Measurements from ENCODE around the gene KSR1. TPM values are rescaled to one million over a fixed set of nuclear protein-coding genes. Genes with fewer than 3 reads are reported as not detected.

The KSR1 gene
- total and polyA plus RNA-seq, 9 of the 15 experiments (the other 6 are each of a cell fraction or from before 2014, with no cell fraction given): 1.4 to 51.7 (median 18.4) TPM

- 49% methylated on average over 6 of the region's 7 CpGs for WGBS (ENCODE audit: insufficient coverage, low coverage, missing lambda C conversion rate)
- H3K27me3 ChIP-seq (ENCODE audit: control insufficient read depth in 2 of 2, insufficient read depth in 2 of 2, low read length in 2 of 2): no peaks in the 10 kb centered on the region
- peak overlapping the region; percentile 35; the same call in 1 of the 2 replicates for H2AFZ ChIP-seq (ENCODE audit: low read depth, low read length)
- no peaks in the 10 kb centered on the region for H3K9me1 ChIP-seq (ENCODE audit: control insufficient read depth, insufficient read depth, low read length)
- in situ Hi-C loops (cut with MboI) (no loop called here), intact Hi-C loops (cut with micrococcal nuclease) (no loop called here)
- H3K9ac ChIP-seq (ENCODE audit: insufficient read depth in 1 of 2, low read depth in 2 of 2, low read length in 2 of 2): peak overlapping the region in 1 of 2 experiments; percentile 32; a peak in 1 of 4 replicates
- H3K4me1 ChIP-seq (replicated peaks in 1 of 2; ENCODE audit: control insufficient read depth in 2 of 2, insufficient read depth in 2 of 2, low read length in 2 of 2): peaks cover 9 to 25% of the 10 kb centered on the region in 2 experiments
- peak overlapping the region; percentile 36; the same call in 1 of the 3 replicates for H3K27ac ChIP-seq (ENCODE audit: extremely low read depth, low read depth, low read length)
- H3K9me3 ChIP-seq (replicated peaks; ENCODE audit: control insufficient read depth, insufficient read depth, low read depth, low read length): no peaks in the 10 kb centered on the region
- POLR2A ChIA-PET: interaction anchor here (0.8 to 1.2 kb wide), 3 partner anchors 17 to 48 kb away, joined by 3 to 4 read pairs (median 3); no protein-coding TSS in a partner anchor
- no peak overlapping the region for H3K4me3 ChIP-seq
- H3K4me2 ChIP-seq (ENCODE audit: insufficient read depth, low read length): peak overlapping the region; percentile 29; the same call in 1 of the 2 replicates
- H3K36me3 ChIP-seq (ENCODE audit: control insufficient read depth, insufficient read depth, low read length): no peaks in the 10 kb centered on the region
- CTCF ChIA-PET (ENCODE audit: low intra/inter-chr PET ratio): no interaction called here
- FAIRE-seq: no peak
- BruUV-seq (replicated peaks): no TSS peak
- no peak for DNase-seq (ENCODE audit: extremely low read depth in 1 of 4, low spot score in 3 of 4)
- H4K20me1 ChIP-seq (replicated peaks; ENCODE audit: control insufficient read depth, insufficient read depth, low read length): peaks cover 6% of the 10 kb centered on the region; the same call in 1 of the 2 replicates
- peaks cover 73% of the 10 kb centered on the region for H3K79me2 ChIP-seq (ENCODE audit: control insufficient read depth, insufficient read depth, low read length)
- ATAC-seq: peak; percentile 48
- no peak for TF ChIP-seq MITF (IDR thresholded peaks at IDR 0.05)
- TF ChIP-seq, protein P1, sequence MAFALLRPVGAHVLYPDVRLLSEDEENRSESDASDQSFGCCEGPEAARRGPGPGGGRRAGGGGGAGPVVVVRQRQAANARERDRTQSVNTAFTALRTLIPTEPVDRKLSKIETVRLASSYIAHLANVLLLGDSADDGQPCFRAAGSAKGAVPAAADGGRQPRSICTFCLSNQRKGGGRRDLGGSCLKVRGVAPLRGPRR (CRISPR knock-in tag; IDR thresholded peaks at IDR 0.05): no peak
- no peak for TF ChIP-seq ILK (tag; IDR thresholded peaks at IDR 0.05; ENCODE audit: borderline replicate concordance, low read depth)
- TF ChIP-seq, protein P2, sequence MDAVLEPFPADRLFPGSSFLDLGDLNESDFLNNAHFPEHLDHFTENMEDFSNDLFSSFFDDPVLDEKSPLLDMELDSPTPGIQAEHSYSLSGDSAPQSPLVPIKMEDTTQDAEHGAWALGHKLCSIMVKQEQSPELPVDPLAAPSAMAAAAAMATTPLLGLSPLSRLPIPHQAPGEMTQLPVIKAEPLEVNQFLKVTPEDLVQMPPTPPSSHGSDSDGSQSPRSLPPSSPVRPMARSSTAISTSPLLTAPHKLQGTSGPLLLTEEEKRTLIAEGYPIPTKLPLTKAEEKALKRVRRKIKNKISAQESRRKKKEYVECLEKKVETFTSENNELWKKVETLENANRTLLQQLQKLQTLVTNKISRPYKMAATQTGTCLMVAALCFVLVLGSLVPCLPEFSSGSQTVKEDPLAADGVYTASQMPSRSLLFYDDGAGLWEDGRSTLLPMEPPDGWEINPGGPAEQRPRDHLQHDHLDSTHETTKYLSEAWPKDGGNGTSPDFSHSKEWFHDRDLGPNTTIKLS (IDR thresholded peaks at IDR 0.05; ENCODE audit: borderline replicate concordance, low read depth): no peak
- TF ChIP-seq, protein P3, sequence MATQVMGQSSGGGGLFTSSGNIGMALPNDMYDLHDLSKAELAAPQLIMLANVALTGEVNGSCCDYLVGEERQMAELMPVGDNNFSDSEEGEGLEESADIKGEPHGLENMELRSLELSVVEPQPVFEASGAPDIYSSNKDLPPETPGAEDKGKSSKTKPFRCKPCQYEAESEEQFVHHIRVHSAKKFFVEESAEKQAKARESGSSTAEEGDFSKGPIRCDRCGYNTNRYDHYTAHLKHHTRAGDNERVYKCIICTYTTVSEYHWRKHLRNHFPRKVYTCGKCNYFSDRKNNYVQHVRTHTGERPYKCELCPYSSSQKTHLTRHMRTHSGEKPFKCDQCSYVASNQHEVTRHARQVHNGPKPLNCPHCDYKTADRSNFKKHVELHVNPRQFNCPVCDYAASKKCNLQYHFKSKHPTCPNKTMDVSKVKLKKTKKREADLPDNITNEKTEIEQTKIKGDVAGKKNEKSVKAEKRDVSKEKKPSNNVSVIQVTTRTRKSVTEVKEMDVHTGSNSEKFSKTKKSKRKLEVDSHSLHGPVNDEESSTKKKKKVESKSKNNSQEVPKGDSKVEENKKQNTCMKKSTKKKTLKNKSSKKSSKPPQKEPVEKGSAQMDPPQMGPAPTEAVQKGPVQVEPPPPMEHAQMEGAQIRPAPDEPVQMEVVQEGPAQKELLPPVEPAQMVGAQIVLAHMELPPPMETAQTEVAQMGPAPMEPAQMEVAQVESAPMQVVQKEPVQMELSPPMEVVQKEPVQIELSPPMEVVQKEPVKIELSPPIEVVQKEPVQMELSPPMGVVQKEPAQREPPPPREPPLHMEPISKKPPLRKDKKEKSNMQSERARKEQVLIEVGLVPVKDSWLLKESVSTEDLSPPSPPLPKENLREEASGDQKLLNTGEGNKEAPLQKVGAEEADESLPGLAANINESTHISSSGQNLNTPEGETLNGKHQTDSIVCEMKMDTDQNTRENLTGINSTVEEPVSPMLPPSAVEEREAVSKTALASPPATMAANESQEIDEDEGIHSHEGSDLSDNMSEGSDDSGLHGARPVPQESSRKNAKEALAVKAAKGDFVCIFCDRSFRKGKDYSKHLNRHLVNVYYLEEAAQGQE (IDR thresholded peaks at IDR 0.05; ENCODE audit: borderline replicate concordance): peak; percentile 11; the same call in 1 of the 2 replicates
- TF ChIP-seq, protein P3 (CRISPR knock-in tag; IDR thresholded peaks at IDR 0.05; ENCODE audit: low read depth): no peak
- no peak for TF ChIP-seq LARP7 (IDR thresholded peaks at IDR 0.05)
Observed at GRCh38 chr17:27514595-27515413, 58.6 kb downstream of the KSR1 start.
